GM12878 (cell line): ENCODE results near the gene PRSS2. TPM values are rescaled to one million over a fixed set of nuclear protein-coding genes. Genes with fewer than 3 reads are reported as not detected.

Source experiments
- ATAC-seq: fragments of 200-7000 bp; cut with Tn5 transposase; 3 replicates; pipeline ENCODE4 v1.9.1; 2020; ENCODE audit warnings: mild to moderate bottlenecking, moderate library complexity
- BruUV-seq: library from RNA; stranded (reverse); fragments of 400-500 nt; replicated peaks from 2 replicates; lab custom pipeline; 2021; lab: Mats Ljungman, UMichigan
- CTCF ChIA-PET: fragments of 300-600 bp; sonication (Branson Sonifier 250); formaldehyde crosslinking; extraction: SDS; loops from one replicate; lab custom pipeline; 2021; ENCODE audit warnings: inconsistent platforms; lab: Yijun Ruan, JAX
- POLR2A ChIA-PET: fragments of 350-600 bp; formaldehyde crosslinking; extraction: SDS; loops from one replicate; lab custom pipeline; 2021; ENCODE audit warnings: inconsistent platforms; lab: Charles Lee
- RAD21 ChIA-PET: fragments of 300-600 bp; sonication (Branson Sonifier 250); formaldehyde crosslinking; loops from one replicate; lab custom pipeline; 2023; ENCODE audit warnings: antibody characterized with exemption; ENCODE audit not compliant: unreplicated experiment; lab: Charles Lee
- SMC1A ChIA-PET: fragments of 300-600 bp; sonication (Branson Sonifier 250); formaldehyde crosslinking; loops from one replicate; lab custom pipeline; 2023; ENCODE audit not compliant: unreplicated experiment, uncharacterized antibody; lab: Charles Lee
- DNase-seq: peaks from one replicate; pipeline ENCODE4 v3.0.0-alpha.2; 2011; ENCODE audit warnings: low read depth, low spot score
- FAIRE-seq: peaks from 3 replicates; lab custom pipeline; 2011; peaks lifted over from hg19 to GRCh38; lab: Jason Lieb, UNC
- H2AFZ ChIP-seq: 2 replicates; pipeline ENCODE4 v1.6.0; 2011; ENCODE audit warnings: low read depth, low read length, control low read depth; ENCODE audit not compliant: control insufficient read depth
- H3K27ac ChIP-seq: 2 replicates; pipeline ENCODE4 v1.5.1; 2011; ENCODE audit warnings: control low read depth; ENCODE audit not compliant: control insufficient read depth, insufficient read depth
- H3K27me3 ChIP-seq, 2 experiments: replicated peaks in 1 of 2; 2 replicates each; pipeline versions ENCODE4 v1.6.0 to v1.6.1; 2011; ENCODE audit warnings: low read length in 1 of 2; ENCODE audit not compliant: control insufficient read depth in 2 of 2, insufficient read depth in 2 of 2
- H3K36me3 ChIP-seq, 2 experiments: 2 replicates each; pipeline ENCODE4 v1.5.1; 2011; ENCODE audit warnings: low read length in 1 of 2; ENCODE audit not compliant: control insufficient read depth in 2 of 2, insufficient read depth in 2 of 2
- H3K4me1 ChIP-seq: 2 replicates; pipeline ENCODE4 v1.6.1; 2011; ENCODE audit warnings: mild to moderate bottlenecking, low read length, moderate library complexity, mixed read lengths; ENCODE audit not compliant: control insufficient read depth, insufficient read depth
- H3K4me2 ChIP-seq: 2 replicates; pipeline ENCODE4 v1.6.0; 2011; ENCODE audit warnings: control low read depth; ENCODE audit not compliant: control insufficient read depth, insufficient read depth
- H3K4me3 ChIP-seq: fragments of 200-600 bp; sonication (generic); 2 replicates; pipeline ENCODE4 v1.5.1; 2016
- H3K79me2 ChIP-seq: 2 replicates; pipeline ENCODE4 v1.6.0; 2011; ENCODE audit warnings: low read length; ENCODE audit not compliant: control insufficient read depth, insufficient read depth
- H3K9ac ChIP-seq: 2 replicates; pipeline ENCODE4 v1.8.0; 2011; ENCODE audit warnings: low read length, control low read depth, mixed read lengths; ENCODE audit not compliant: control insufficient read depth, insufficient read depth
- H3K9me3 ChIP-seq: replicated peaks from 3 replicates; pipeline ENCODE4 v1.5.1; 2011; ENCODE audit warnings: mild to moderate bottlenecking, low read length; ENCODE audit not compliant: control insufficient read depth, insufficient read depth
- H4K20me1 ChIP-seq: 2 replicates; pipeline ENCODE4 v1.6.0; 2011; ENCODE audit not compliant: control insufficient read depth, insufficient read depth
- BCL11A ChIP-seq: IDR thresholded peaks from 2 replicates; pipeline ENCODE4 v1.6.1; 2011; ENCODE audit warnings: low read depth, low read length
- CHD1 ChIP-seq: IDR thresholded peaks from 2 replicates; pipeline ENCODE4 v1.6.1; 2012; ENCODE audit warnings: low read depth, low read length, improper control_type of control experiment
- EED ChIP-seq: sonication (generic); IDR thresholded peaks from 2 replicates; pipeline ENCODE4 v1.6.1; 2016; ENCODE audit warnings: antibody characterized with exemption, low read depth
- EGR1 ChIP-seq, 2 experiments: IDR thresholded peaks; 1 replicate in 1 of 2; 2 replicates in 1 of 2; pipeline ENCODE4 v1.6.1; 2011 to 2012; ENCODE audit warnings: low read depth in 2 of 2, low read length in 2 of 2, borderline replicate concordance in 1 of 2, mild to moderate bottlenecking in 1 of 2, moderate library complexity in 1 of 2
- HCFC1 ChIP-seq: fragments of 150-350 bp; IDR thresholded peaks from 2 replicates; pipeline ENCODE4 v1.6.1; 2014; ENCODE audit warnings: low read length
- HDAC2 ChIP-seq: fragments of 200-600 bp; sonication (generic); IDR thresholded peaks from 2 replicates; pipeline ENCODE4 v1.6.1; 2017
- HDAC6 ChIP-seq: fragments of 200-600 bp; sonication (generic); IDR thresholded peaks from one replicate; pipeline ENCODE4 v1.8.0; 2017; ENCODE audit warnings: antibody characterized with exemption; ENCODE audit not compliant: unreplicated experiment
- NR2C2 ChIP-seq: IDR thresholded peaks from 2 replicates; pipeline ENCODE4 v1.6.1; 2011; ENCODE audit warnings: borderline replicate concordance, low read depth; ENCODE audit not compliant: control insufficient read depth, insufficient read length
- PAX8 ChIP-seq: fragments of 450-650 bp; IDR thresholded peaks from 2 replicates; pipeline ENCODE4 v1.6.1; 2017; ENCODE audit warnings: mild to moderate bottlenecking, moderate library complexity
- POLR2AphosphoS5 ChIP-seq: IDR thresholded peaks from 2 replicates; pipeline ENCODE4 v1.6.1; 2011; ENCODE audit warnings: mild to moderate bottlenecking, low read length, inconsistent platforms
- RELA ChIP-seq: fragments of 450-650 bp; IDR thresholded peaks from 2 replicates; pipeline ENCODE4 v1.8.0; 2014; ENCODE audit warnings: borderline replicate concordance; ENCODE audit not compliant: partially characterized antibody
- SMAD5 ChIP-seq: IDR thresholded peaks from 2 replicates; pipeline ENCODE4 v1.6.1; 2016; ENCODE audit warnings: antibody characterized with exemption, low read depth
- SREBF2 ChIP-seq: IDR thresholded peaks from 2 replicates; pipeline ENCODE4 v1.6.1; 2012; ENCODE audit warnings: mild to moderate bottlenecking, low read length
- WGBS: methylation state at CpG from one replicate; pipeline ENCODE4 v1.1.6; 2016; ENCODE audit warnings: low lambda C conversion rate; ENCODE audit not compliant: insufficient replicate concordance, insufficient coverage; ENCODE audit errors: missing lambda C conversion rate; 5-methylcytosine and 5-hydroxymethylcytosine counted together
- in situ Hi-C: fragments of 300-500 bp; cut with MboI; formaldehyde crosslinking; loops from 9 replicates; pipeline ENCODE4 v1.14.3; 2018; ENCODE audit warnings: mixed read lengths
- intact Hi-C: fragments of 100-400 bp; cut with micrococcal nuclease; formaldehyde crosslinking; loops from one replicate; pipeline ENCODE4 v1.14.2; 2022; ENCODE audit not compliant: unreplicated experiment
- polyA plus RNA-seq, 11 experiments: library from polyadenylated mRNA; depleted of rRNA in 4 of 11; unstranded in 6 of 11; stranded (reverse) in 5 of 11; fragments of >200 nt; fragmentation: Nextera tagmentation in 4 of 11; fragmentation: Illumina TruSeq in 1 of 11; extraction: Ambion mirVana in 4 of 11; extraction: Trizol in 1 of 11; gene quantifications; 1 replicate in 1 of 11; 2 replicates in 10 of 11; pipeline versions ENCODE4 v1.2.1 to v1.2.3, GENCODE V29; 2011 to 2016; ENCODE audit warnings: inconsistent platforms in 2 of 11, missing spikeins in 2 of 11, low read depth in 1 of 11
- total RNA-seq, 4 experiments: library from RNA; depleted of rRNA in 3 of 4; stranded (reverse); fragments of >200 nt in 3 of 4; fragmentation: Illumina TruSeq in 1 of 4; extraction: Trizol in 1 of 4; gene quantifications; 2 replicates each; pipeline versions ENCODE4 v1.2.1 to v1.2.3, GENCODE V29; 2013 to 2021

The PRSS2 gene
- total and polyA plus RNA-seq, 10 of the 15 experiments (the other 5 are each of a cell fraction or from before 2014, with no cell fraction given) = 0.21 to 28.8 (median 0.41) TPM; not detected in 7

DNA sequence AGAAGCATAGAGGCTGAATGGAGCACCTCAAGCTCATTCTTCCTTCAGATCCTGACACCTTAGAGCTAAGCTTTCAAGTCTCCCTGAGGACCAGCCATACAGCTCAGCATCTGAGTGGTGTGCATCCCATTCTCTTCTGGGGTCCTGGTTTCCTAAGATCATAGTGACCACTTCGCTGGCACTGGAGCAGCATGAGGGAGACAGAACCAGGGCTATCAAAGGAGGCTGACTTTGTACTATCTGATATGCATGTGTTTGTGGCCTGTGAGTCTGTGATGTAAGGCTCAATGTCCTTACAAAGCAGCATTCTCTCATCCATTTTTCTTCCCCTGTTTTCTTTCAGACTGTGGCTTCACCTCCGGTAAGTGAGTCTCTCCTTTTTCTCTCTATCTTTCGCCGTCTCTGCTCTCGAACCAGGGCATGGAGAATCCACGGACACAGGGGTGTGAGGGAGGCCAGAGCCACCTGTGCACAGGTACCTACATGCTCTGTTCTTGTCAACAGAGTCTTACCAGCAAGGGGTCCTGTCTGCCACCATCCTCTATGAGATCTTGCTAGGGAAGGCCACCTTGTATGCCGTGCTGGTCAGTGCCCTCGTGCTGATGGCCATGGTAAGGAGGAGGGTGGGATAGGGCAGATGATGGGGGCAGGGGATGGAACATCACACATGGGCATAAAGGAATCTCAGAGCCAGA, 31.0 kb downstream of the PRSS2 start:
- Histone ChIP-seq H3K9ac (no peak overlapping the region), H2AFZ (no peak overlapping the region), H4K20me1 (no peaks in the 10 kb centered on the region), H3K4me1 (peaks cover 20% of the 10 kb centered on the region), H3K4me3 (no peak overlapping the region), H3K27ac (no peak overlapping the region), H3K79me2 (peaks cover 10% of the 10 kb centered on the region), H3K9me3 (no peaks in the 10 kb centered on the region), H3K27me3 (no peaks in the 10 kb centered on the region), H3K4me2 (no peak overlapping the region), H3K36me3 (peaks cover 0 to 2% of the 10 kb centered on the region in 2 experiments; a peak in 2 of 4 replicates)
- TF ChIP-seq EGR1 (IDR thresholded peaks at IDR 0.05; ENCODE audit: borderline replicate concordance in 1 of 2, low read depth in 2 of 2, low read length in 2 of 2) = no peak
- TF ChIP-seq HCFC1 = no peak
- TF ChIP-seq SREBF2 = no peak
- TF ChIP-seq SMAD5 = no peak
- TF ChIP-seq RELA = no peak
- TF ChIP-seq HDAC6 = no peak
- TF ChIP-seq BCL11A = no peak
- TF ChIP-seq CHD1 = no peak
- no peak for TF ChIP-seq POLR2AphosphoS5
- no peak for TF ChIP-seq NR2C2
- no peak for TF ChIP-seq HDAC2
- no peak for TF ChIP-seq EED
- TF ChIP-seq PAX8 = no peak
- 87% methylated on average over 8 of the region's 8 CpGs for WGBS
- RAD21 ChIA-PET = interaction anchor here (1.0 kb wide), 2 partner anchors 11 to 19 kb away, joined by 3 to 4 read pairs; no protein-coding TSS in a partner anchor
- no peak for ATAC-seq
- BruUV-seq = no TSS peak
- SMC1A ChIA-PET = interaction anchor here (0.6 to 10.5 kb wide), 4 partner anchors 9 to 16 kb away, joined by 3 to 107 read pairs (median 4); no protein-coding TSS in a partner anchor
- no peak for FAIRE-seq
- intact Hi-C loops = no loop called here
- in situ Hi-C loops = loop anchor here (10.0 kb wide), 1 partner anchor 1237 kb away; no protein-coding TSS in a partner anchor
- DNase-seq = no peak
- CTCF ChIA-PET = interaction anchor here (1.2 to 28.6 kb wide), 2 partner anchors 9 to 14 kb away, joined by 3 to 1055 read pairs; no protein-coding TSS in a partner anchor
- POLR2A ChIA-PET = interaction anchor here (15.3 kb wide), 1 partner anchor 9 kb away, joined by 325 read pairs; no protein-coding TSS in a partner anchor
